Skin of body (tissue), 3 donors: ENCODE measurements around the gene POU3F1. TPM values are rescaled to one million over a fixed set of nuclear protein-coding genes. Genes with fewer than 3 reads are reported as not detected.

ENCODE experiments used
- DNase-seq: peaks from one replicate; lab custom pipeline; 2025; lab: John Stamatoyannopoulos, UW
- small RNA-seq: library from RNA; depleted of rRNA; stranded (forward); fragments of <200 nt; gene quantifications from one replicate; pipeline ENCODE3, GENCODE V24; 2014; ENCODE audit warnings: low replicate concordance
- total RNA-seq: library from RNA; depleted of rRNA; stranded (reverse); fragments of >200 nt; gene quantifications from one replicate; pipeline ENCODE4 v1.2.3, GENCODE V29; 2014

POU3F1 gene
- total RNA-seq, 1 donor from 2014 or later: 3.6 TPM

DNA sequence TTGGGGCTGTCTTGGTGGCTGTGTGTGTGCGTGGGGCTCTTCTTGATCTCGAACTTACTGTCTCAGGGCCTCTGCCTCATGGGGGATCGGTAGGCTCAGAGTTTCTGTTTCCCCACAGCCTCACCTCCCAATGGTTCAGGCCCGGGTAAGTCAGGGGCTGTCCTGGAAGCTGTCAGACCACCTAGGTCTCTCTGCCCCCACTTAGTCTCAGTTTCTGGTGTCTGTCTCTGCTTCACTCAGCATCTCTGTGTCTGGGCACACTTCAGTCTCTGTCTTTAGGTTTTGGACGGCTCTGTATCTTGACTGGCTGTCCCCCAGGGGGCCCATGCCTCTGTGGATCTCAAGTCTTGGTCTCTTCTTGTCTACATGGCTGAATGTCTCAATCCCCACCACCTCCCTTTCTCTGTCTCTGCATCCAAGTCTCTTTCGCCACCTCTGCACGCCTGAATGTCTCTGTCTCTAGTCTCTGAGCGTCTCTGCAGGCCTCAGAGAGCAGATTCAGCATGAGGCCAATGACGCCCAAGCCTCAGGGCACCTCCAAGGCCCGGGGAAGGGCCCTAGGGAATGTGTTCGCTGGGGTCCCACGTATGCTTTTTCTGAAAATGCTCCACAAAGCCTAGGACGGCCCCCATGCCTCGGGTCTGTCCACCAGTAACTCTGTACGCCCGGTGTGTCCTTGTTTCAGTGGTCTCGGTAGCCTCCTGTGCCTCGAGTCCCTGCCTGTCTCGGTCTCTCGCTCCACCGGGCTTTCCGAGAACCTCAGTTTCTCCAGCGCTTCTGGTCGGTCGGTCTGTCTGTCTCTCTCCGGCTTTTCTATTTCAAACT, 42.1 kb downstream of the POU3F1 start:
- no peak for DNase-seq

DNA sequence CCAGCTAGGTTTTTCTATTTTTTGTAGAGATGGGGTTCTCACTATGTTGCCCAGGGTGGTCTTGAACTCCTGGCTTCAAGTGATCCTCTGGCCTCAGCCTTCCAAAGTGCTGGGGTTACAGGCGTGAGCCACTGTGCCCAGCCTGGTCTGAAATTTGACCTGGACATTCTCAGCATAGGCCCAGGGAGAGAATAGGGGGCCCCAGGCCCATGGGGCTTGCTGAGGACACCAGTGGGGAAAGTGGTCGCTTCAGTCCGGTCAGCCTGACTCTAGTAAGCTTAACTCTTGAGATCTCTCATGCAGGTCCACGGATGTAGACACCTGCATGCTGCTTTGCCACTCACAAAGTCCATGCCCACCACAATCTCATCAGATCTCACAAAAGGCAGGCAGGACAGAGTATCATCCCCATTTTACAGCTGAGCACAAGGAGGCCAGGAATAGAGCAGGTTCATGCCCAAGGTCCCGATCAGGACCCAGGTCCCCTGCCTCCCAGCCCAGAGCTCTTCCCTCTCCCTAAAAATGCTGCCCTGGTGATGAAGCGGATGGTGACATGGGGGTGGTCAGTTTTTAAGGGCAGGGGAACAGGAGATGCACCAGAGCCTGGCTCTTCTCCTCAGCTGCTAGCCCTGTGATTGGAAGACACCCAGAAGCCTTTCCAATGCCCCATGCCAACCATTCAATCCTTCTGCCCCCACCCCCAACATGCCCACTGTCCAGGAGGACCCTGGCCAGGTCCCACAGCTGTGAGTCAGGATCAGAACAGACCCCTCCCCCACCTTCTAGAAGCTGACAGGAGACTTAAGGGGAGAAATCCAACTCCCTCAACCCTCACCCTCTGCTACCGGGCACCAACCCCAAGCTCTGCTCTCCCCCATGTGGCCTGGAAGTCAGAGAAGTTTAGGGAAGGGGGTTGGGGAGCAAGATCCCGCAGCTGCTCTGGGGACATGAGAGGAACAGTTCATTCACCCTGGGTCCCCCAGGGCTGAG, 43.0 kb downstream of the POU3F1 start:
- DNase-seq: no peak

DNA sequence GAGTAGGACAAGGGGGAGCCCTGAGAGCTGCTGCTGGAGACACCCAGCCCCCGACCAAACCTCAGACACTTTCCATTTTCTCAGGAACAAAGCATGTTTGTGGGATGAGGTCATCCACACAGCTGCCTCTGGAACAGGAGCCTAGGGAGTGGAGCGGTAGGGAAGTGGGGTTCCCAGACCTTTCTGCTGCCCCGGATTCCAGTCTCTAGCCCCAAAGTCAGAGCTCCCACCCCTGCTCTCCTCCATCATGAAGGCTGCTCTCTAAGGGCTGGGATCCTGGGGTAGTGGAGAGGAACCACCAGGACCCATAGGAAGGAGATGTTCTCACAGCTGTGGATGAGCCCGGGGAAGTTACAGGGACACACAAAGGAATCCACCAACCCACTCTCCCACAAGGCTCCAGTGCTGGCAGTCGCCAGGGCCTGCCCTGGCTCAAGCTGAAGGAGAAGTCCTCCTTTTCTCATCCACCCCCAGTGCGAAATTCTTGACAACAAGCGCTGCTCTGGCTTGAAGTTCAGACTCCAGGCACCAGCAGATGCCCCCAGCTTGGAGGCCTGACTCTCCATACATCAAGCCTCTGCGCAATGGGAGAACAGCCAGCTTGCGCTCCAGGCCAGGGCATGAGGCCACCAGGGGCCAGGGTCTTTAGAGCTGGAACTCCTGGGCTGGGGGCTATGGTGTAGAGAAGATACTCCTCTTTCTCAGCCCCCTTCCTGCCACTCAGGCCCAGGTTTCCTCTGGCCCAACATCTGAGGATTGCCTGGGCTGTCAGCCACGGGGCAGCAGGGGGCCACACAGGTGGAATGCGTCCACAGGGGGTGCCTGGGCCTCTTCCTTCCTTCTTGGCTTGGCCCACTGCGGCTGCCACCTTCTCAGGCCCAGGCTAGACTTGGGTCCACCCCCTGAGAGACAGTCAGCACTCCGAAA, 45.8 kb downstream of the POU3F1 start:
- DNase-seq: peak; percentile 88

DNA sequence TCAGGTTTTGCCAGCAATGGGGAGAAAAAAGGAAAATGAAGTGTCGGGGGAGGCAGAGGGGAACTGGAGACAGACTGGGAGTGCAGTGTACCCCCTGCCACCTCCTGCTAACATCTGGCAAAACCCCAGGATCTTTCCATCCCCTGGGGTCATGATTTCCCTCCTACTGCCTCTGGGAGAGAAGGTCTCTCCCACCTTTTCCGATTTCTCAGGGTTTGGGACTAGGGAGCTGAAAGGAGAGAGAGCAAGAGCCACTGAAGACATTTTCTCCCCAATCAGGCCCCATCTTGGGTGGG, 46.4 kb downstream of the POU3F1 start:
- DNase-seq: no peak

DNA sequence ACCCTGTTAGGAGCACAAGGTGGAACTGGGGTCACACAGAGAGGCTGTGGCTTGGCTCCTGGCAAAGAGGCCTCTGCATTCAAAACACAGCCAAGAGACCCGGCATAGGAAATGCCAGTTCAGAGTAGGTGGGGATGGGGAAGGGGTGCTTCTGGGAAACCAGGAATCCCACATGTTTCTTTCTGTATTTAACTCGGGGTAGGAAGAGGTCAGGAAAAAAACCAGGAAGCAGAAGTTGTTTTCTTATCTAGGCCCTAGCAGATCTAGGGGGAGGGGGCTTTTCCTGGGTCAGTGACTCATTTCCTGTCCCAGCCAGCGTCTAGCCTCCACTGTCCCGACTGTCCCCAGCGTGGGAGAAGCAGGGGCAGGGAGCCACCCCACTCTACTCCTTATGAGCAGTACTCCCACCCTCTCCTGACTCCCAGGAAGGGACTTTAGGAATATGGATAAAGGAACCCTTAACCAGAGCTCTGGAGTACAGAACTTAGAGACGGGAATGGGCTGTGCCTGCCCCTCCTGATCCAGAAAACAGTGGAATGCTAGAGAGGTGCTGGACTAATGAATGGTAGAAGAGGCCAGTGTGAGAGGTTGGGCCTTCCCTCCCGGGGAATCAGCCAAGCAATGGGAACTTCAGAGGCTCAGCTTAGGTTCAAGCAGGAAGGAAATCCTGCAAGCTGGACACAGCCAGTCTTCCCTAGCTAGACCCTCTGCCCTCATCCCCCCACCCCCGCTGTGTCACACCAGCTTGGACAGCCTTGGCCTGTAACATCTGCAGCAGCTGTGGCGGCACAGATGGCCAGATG, 47.0 kb downstream of the POU3F1 start:
- peak; percentile 46 for DNase-seq

DNA sequence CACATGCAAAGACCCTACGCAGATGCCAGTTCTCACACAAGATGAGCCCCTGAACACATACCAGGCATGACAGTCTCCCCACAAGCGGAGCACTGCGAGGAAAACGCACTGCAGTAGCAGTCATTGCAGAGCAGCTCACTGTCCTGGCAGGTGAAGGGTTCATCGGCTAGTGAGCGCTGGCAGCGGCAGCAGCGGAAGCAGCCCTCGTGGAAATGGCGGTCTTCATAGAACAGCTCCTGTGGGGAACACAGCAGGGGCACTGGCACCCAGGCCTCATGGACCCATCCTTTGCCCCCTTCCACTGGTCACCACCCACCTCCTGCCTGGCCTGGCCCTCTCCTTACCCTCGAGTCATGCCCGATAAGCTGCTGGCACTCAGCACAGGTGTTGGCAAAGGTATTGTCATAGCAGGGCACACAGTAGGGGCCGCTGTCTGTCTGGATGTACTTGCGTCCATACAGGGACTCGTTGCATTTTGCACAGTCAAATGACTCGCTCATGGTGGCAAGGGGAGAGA, 47.6 kb downstream of the POU3F1 start:
- DNase-seq: no peak

DNA sequence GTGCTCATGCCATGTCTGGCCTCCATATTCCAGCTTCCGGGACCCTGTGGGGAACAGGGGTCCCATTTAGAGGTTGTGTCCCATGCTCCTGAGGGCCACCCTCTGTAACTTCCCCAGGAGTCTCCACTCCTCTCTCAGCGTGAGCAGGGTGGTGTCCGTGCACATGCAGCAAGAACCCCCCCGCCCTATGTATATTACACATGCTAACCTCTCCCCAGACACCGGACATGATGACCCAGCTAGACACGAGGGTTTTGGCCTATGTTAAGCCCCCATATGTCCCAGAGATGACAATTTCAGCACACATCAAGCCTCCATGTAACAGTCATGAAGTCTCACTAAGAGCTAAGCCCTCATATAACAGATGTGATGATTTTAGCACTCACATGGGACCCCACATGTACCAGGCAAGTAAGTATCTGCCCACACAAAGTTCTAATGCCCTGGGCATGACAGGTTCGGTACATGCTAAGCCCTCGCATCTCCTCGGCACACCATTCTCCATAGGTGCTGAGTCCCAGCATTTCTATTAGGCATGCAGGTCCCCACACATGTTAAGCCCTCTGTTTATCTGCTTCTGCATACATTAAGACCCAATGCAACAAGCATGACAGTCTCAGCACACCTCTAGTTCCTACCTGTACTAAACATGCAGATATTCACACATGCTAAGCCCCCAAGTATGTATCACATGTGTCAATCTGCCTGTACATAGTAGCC, 48.3 kb downstream of the POU3F1 start:
- DNase-seq: no peak

DNA sequence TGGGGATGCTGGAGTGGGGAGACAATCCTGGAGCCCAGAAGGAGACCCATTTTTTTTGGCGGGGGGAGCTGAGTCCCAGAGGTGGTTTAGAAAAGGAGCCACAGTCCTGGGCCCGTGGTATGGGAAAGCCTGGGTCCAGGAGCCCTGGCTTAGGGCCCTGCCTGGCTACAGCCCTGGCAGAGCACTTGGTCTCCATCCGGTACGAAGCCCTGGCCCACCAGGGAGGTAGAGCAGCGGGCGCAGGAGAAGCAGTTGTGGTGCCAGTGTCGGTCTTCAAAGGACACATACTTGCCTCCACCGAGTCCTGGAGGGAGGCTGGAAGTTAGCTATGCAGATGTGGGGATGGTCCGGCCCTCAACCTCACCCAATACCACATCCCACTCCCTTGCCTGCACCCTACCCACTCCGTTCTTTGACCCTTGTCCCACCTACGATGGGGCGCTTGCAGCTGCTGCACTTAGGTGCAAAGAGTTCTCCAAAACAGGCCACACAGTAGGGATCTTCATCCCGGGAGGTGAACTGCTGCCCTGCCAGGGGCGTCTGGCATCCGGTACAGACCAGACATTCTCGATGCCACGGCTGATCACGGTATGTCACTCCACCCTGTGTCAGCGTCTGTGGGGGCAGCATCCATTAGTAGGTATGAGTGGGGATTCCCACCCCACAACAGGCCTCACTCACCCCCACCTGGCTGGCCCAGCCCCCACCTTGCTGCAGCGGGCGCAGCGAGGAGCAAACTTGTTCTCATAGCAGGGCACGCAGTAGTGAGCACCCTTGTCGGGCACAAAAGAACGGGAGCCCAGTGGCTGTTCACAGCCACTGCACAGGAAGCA, 49.1 kb downstream of the POU3F1 start:
- DNase-seq: no peak

DNA sequence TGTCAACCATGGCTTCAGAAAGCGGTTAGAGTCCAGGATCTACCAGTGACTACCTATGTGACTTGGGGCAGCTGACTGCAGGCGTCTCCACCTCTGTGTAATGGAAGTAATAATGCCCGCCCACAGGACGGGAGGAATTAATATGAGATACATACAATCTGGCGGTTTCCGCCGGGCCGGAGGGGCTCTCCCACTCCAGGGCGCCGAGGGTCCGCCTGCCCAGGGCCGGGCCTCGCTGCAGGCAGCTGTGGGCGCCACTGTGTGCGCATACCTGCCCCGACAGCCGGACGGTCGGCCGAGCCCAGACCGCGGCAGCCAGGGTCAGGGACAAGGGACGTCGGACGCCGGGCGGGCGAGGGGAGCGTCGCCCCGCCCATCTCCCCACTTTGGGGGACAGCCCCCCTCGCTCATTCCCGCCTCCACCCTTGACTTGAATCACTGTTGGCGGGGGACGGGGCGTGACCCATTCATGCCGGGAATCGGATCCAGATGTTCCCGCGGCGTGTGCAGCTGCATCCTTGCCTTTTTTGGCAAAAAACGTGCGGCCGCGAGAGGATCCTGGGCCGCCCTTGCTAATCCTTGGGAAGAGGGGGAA, 50.7 kb downstream of the POU3F1 start:
- DNase-seq: peak; percentile 95

DNA sequence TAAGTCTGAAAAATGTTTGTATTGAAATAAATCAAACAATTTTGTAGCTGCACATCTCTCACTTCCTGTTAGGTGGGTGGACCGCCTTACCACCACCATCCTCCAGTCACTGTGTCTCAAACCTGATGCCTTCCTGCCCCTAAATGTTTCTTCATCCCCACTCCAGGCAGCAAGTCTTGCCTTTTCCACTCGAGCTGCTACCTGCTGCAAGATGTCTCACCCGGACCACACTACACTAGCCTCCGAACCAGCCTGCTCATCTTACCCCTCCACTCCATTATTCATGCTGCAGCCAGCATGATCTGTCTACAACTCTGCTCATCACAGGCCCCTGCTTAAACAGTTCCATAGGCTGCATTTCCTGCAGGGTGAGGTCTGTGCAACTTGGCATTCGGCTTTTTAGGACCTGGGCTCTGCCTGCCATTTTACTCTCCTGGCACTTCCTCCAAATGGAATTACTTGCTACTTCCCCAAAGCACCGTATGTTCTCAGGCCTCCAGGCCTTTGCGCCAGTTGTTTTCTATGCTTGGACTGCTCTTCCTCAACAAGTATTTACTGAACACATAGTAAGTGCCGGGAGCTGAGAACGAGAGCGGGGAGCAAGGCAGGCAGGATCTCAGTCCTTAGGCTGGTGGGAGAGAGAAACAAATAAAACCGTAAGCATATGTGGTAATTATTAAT, 51.6 kb downstream of the POU3F1 start:
- DNase-seq: peak; percentile 53

Small RNAs within 50 kb of the gene (small RNA-seq; reads per million reads assigned to genes)
- 0.50 reads per million, percentile 60 among the genes with 10 or more reads in this experiment for gene MIR3659

Other genes with a start within 250 kb of the POU3F1 start
- 10.9 TPM for gene C1orf122, start 239.0 kb downstream of the POU3F1 start, total RNA-seq
- 10.8 TPM for gene YRDC, start 238.6 kb downstream of the POU3F1 start, total RNA-seq
- 4.7 TPM for gene MTF1, start 187.2 kb downstream of the POU3F1 start, total RNA-seq
- 16.0 TPM for gene INPP5B, start 99.7 kb downstream of the POU3F1 start, total RNA-seq
- 64.1 TPM for gene SF3A3, start 56.8 kb downstream of the POU3F1 start, total RNA-seq
- gene FHL3, start 41.3 kb downstream of the POU3F1 start, total RNA-seq: 23.4 TPM
- gene UTP11, start 34.1 kb downstream of the POU3F1 start, total RNA-seq: 38.6 TPM